ENCODE results near the gene SLC25A6. TPM values are rescaled to one million over a fixed set of nuclear protein-coding genes. Genes with fewer than 3 reads are reported as not detected.

SLC25A6 gene
- total RNA-seq: 368 and 429 TPM in 2 replicates

GRCh38 chrX:1391707-1392375 is at the start of gene SLC25A6:
Gene SLC25A6 (minus strand): TSS chrX:1392113. CDS start chrX:1392009, 104 bp downstream.

GRCh38 chrX:1336331-1336943 is 55.5 kb downstream of the SLC25A6 start, which contains the start of gene IL3RA:
Gene IL3RA (plus strand): TSS chrX:1336785. CDS start chrX:1341766, 4,981 bp downstream.

Other genes with a start within 250 kb of the SLC25A6 start
- gene CRLF2, start 179.5 kb downstream of the SLC25A6 start, total RNA-seq: not detected in 2 replicates
- not detected in 2 replicates for gene CSF2RA, start 123.3 kb downstream of the SLC25A6 start, total RNA-seq
- gene IL3RA, start 55.3 kb downstream of the SLC25A6 start, total RNA-seq: not detected in 2 replicates
- 38.3 and 44.7 TPM in 2 replicates for gene ASMTL, start 60.8 kb upstream of the SLC25A6 start, total RNA-seq
- gene P2RY8, start 145.1 kb upstream of the SLC25A6 start, total RNA-seq: not detected in 2 replicates
- 19.5 and 20.2 TPM in 2 replicates for gene AKAP17A, start 199.5 kb upstream of the SLC25A6 start, total RNA-seq
- gene ASMT, start 222.9 kb upstream of the SLC25A6 start, total RNA-seq: not detected in 2 replicates

Data from bronchus fibroblast of lung (primary cell).